Measurements from ENCODE around the gene GADD45B.

The GADD45B gene

GRCh38 chr19:2524840-2525723 is 49.2 kb downstream of the GADD45B start:
- CTCF ChIA-PET, result no interaction called here
- no peak for DNase-seq (ENCODE audit: extremely low spot score)

DNA sequence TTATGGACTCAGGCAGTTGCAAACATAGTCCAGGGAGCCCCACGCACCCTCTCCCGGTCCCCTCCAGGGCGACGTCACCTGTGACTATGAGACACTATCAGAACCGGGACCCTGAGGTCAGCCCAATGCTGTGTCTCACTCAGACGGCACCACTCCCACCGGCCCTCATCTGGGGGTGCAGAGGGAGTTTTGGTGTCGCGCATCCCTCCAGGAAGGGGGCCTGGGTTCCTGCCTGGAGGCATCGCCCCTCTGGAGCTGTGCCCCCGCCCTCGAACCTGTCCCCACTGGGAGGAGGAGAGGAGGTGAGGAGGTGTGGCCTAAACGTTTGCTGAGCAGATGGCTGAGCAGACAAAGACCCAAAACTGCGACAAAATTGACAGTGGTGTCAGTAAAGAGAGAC is 51.2 kb downstream of the GADD45B start:
- CTCF ChIA-PET, result no interaction called here
- POLR2A ChIA-PET, result no interaction called here
- TF ChIP-seq CTCF (IDR thresholded peaks at IDR 0.05; ENCODE audit: control extremely low read depth, extremely low read depth, low read depth, missing control alignments), result no peak
- no peak for DNase-seq (ENCODE audit: extremely low spot score)

More at GRCh38 chr19:2524840-2525723, 49.2 kb downstream of the GADD45B start:
- POLR2A ChIA-PET, result interaction anchor here (1.5 kb wide), 1 partner anchor 49 kb away, joined by 3 read pairs; the partner anchor contains the start of gene GADD45B
- TF ChIP-seq CTCF (IDR thresholded peaks at IDR 0.05; ENCODE audit: control extremely low read depth, extremely low read depth, low read depth, missing control alignments), result no peak

DNA sequence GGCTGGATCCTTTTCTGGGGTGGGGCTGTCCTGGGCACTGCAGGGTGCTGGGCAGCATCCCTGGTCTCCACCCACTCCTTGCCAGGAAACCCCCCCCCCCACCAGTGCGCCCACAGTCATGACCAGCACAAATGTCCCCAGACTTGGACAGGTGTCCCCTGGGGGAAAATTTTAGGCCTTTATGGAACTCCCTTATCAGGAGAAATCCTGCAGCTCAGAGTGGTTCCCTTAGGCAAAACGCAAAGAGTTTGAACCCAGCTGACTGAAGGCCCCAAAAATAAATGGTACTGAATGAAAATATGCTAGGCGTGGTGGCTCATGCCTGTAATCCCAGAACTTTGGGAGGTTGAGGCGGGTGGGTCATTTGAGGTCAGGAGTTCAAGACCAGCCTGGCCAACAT is 51.8 kb downstream of the GADD45B start:
- CTCF ChIA-PET, result no interaction called here
- POLR2A ChIA-PET, result interaction anchor here (0.6 kb wide), 1 partner anchor 124 kb away, joined by 4 read pairs; no protein-coding TSS in a partner anchor
- no peak for TF ChIP-seq CTCF (IDR thresholded peaks at IDR 0.05; ENCODE audit: control extremely low read depth, extremely low read depth, low read depth, missing control alignments)

More for the DNA sequence above, 51.8 kb downstream of the GADD45B start:
- no peak for DNase-seq (ENCODE audit: extremely low spot score)
